NCI-H748 (cell line): ENCODE data around the gene ARL13A.
"Not testable (repeated sequence)": the region's sequence is repeated elsewhere in the genome, so short reads cannot be mapped to it uniquely, and the experiment has no call there.

ENCODE experiments used
- DNase-seq: peaks from one replicate; lab custom pipeline; 2025; ENCODE audit not compliant: unreplicated experiment; lab: John Stamatoyannopoulos, UW

ARL13A gene

GRCh38 chrX:100969408-100969807 is at the start of gene ARL13A:
TSS of gene ARL13A (plus strand) at chrX:100969708. CDS start at chrX:100973690, 3,982 bp downstream.
- no peak for DNase-seq

- no peak for DNase-seq
Measured at GRCh38 chrX:100924375-100924774, 45.1 kb upstream of the ARL13A start.

GRCh38 chrX:100926453-100926852 is 43.1 kb upstream of the ARL13A start:
- DNase-seq = no peak

GRCh38 chrX:100928660-100929613 is 40.6 kb upstream of the ARL13A start, which contains the start of gene XKRX:
TSS of gene XKRX (minus strand) at chrX:100928917. CDS start at chrX:100928304, 613 bp downstream.
- DNase-seq = peak; percentile 73

GRCh38 chrX:100931218-100931924 is 38.1 kb upstream of the ARL13A start:
- DNase-seq = no peak

GRCh38 chrX:100931925-100932285 is 37.6 kb upstream of the ARL13A start:
- DNase-seq = no peak

- DNase-seq = no peak
Measured at GRCh38 chrX:100935767-100936166, 33.7 kb upstream of the ARL13A start.

GRCh38 chrX:100939333-100939732 is 30.2 kb upstream of the ARL13A start:
- no peak for DNase-seq

- no peak for DNase-seq
Measured at GRCh38 chrX:100944601-100945000, 24.9 kb upstream of the ARL13A start.

- peak; percentile 33 for DNase-seq
Measured at GRCh38 chrX:100946299-100946927, 23.1 kb upstream of the ARL13A start.

GRCh38 chrX:100948557-100948956 is 21.0 kb upstream of the ARL13A start:
- no peak for DNase-seq

- no peak for DNase-seq
Measured at GRCh38 chrX:100962811-100963210, 6.7 kb upstream of the ARL13A start.

- DNase-seq = no peak
Measured at GRCh38 chrX:100964362-100964761, 5.1 kb upstream of the ARL13A start.

- DNase-seq = no peak
Measured at GRCh38 chrX:100969936-100970335, 428 bp downstream of the ARL13A start.

GRCh38 chrX:100973411-100973810 is 3.9 kb downstream of the ARL13A start:
- DNase-seq = no peak

GRCh38 chrX:100975212-100975611 is 5.7 kb downstream of the ARL13A start:
- DNase-seq = no peak

- no peak for DNase-seq
Measured at GRCh38 chrX:100976211-100976610, 6.7 kb downstream of the ARL13A start.

- no peak for DNase-seq
Measured at GRCh38 chrX:100979881-100980607, 10.5 kb downstream of the ARL13A start.

GRCh38 chrX:100980608-100981497 is 11.3 kb downstream of the ARL13A start:
- DNase-seq = no peak

GRCh38 chrX:100981498-100981845 is 12.0 kb downstream of the ARL13A start:
- not testable (repeated sequence) for DNase-seq
